Ramos (cell line): ENCODE results near the gene PCYT2.

Experiments used
- in situ Hi-C: fragments of 300-500 bp; cut with MboI; formaldehyde crosslinking; loops from one replicate; pipeline ENCODE4 v1.14.3; 2022; ENCODE audit warnings: low sequenced_read_pairs; ENCODE audit not compliant: unreplicated experiment

The PCYT2 gene

GRCh38 chr17:81885454-81885853, 25.7 kb downstream of the PCYT2 start:
- in situ Hi-C loops, result no loop called here

- in situ Hi-C loops, result no loop called here
Measured at GRCh38 chr17:81884968-81885367, 26.2 kb downstream of the PCYT2 start.

- in situ Hi-C loops, result no loop called here
Measured at GRCh38 chr17:81884520-81884919, 26.7 kb downstream of the PCYT2 start.

GRCh38 chr17:81879121-81879520, 32.1 kb downstream of the PCYT2 start:
- in situ Hi-C loops, result no loop called here

GRCh38 chr17:81878294-81878693, 32.9 kb downstream of the PCYT2 start:
- in situ Hi-C loops, result no loop called here

GRCh38 chr17:81877569-81877968, 33.6 kb downstream of the PCYT2 start:
- in situ Hi-C loops, result no loop called here

GRCh38 chr17:81871387-81872230, 39.6 kb downstream of the PCYT2 start:
- in situ Hi-C loops, result no loop called here

GRCh38 chr17:81870981-81871386, 40.2 kb downstream of the PCYT2 start, which contains the start of gene ARHGDIA:
ARHGDIA (minus strand) TSS chr17:81871337; CDS start chr17:81869930, 1,407 bp downstream.
- in situ Hi-C loops, result no loop called here

- in situ Hi-C loops, result no loop called here
Measured at GRCh38 chr17:81870131-81870980, 40.8 kb downstream of the PCYT2 start.

- in situ Hi-C loops, result no loop called here
Measured at GRCh38 chr17:81869221-81870130, 41.7 kb downstream of the PCYT2 start.

GRCh38 chr17:81868674-81869220, 42.5 kb downstream of the PCYT2 start:
- in situ Hi-C loops, result no loop called here

- in situ Hi-C loops, result no loop called here
Measured at GRCh38 chr17:81867991-81868673, 43.1 kb downstream of the PCYT2 start.

GRCh38 chr17:81867170-81867990, 43.8 kb downstream of the PCYT2 start:
- in situ Hi-C loops, result no loop called here

- in situ Hi-C loops, result no loop called here
Measured at GRCh38 chr17:81866440-81867169, 44.6 kb downstream of the PCYT2 start.

- in situ Hi-C loops, result no loop called here
Measured at GRCh38 chr17:81865733-81866439, 45.3 kb downstream of the PCYT2 start.

GRCh38 chr17:81865358-81865732, 45.9 kb downstream of the PCYT2 start:
- in situ Hi-C loops, result no loop called here
